ENCODE results near the gene OR4D11. TPM values are rescaled to one million over a fixed set of nuclear protein-coding genes. Genes with fewer than 3 reads are reported as not detected.

The OR4D11 gene
- not detected for polyA plus RNA-seq
- long read RNA-seq, donor 1, result 0 reads
- long read RNA-seq, donor 2, result 0 reads
- long read RNA-seq, donor 3, result 0 reads
- long read RNA-seq, donor 4, result 0 reads
- long read RNA-seq, donor 5, result 0 reads
- long read RNA-seq, donor 6, result 0 reads
- long read RNA-seq, donor 7, result 0 reads
- long read RNA-seq, donor 8, result 0 reads
- long read RNA-seq, donor 9, result 0 reads
- long read RNA-seq, donor 10, result 0 reads

DNA sequence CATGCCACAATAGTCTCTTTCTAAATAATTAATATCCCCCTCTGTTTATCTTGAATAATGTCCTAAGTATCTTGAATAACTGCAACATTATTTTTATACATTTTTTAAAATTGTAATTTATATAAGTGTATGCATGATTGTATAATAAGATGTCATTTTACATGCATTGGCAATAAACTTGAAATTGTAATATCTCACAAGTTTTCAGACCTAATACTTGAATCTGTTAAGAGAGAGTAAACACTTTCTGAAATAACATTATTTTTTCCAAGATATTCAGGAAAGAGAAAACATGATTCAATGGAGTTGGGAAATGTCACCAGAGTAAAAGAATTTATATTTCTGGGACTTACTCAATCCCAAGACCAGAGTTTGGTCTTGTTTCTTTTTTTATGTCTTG lies at the start of gene OR4D11:
Gene OR4D11 (plus strand): TSS at position 301 of the 400 bp plus-strand sequence. CDS start 0 bp downstream, at position 301.
- Histone ChIP-seq H3K4me3 (ENCODE audit: low read depth in 1 of 3, low read length in 3 of 3) (no peak within 1 kb of the TSS), H3K9me3 (ENCODE audit: control insufficient read depth in 2 of 2, insufficient read depth in 1 of 2, low read depth in 1 of 2, low read length in 1 of 2) (no peaks in the 10 kb centered on the region), H3K27me3 (ENCODE audit: control insufficient read depth in 3 of 3, insufficient read depth in 3 of 3, low read length in 3 of 3) (no peaks in the 10 kb centered on the region), H3K27ac (ENCODE audit: low read depth in 1 of 3, low read length in 2 of 3) (no peak within 1 kb of the TSS), H3K4me1 (ENCODE audit: control insufficient read depth in 3 of 3, insufficient read depth in 2 of 3, low read depth in 1 of 3, low read length in 2 of 3) (no peaks in the 10 kb centered on the region), H3K36me3 (ENCODE audit: control insufficient read depth in 3 of 3, insufficient read depth in 2 of 3, low read depth in 1 of 3, low read length in 3 of 3) (no peaks in the 10 kb centered on the region)
- no peak for FAIRE-seq
- no peak for DNase-seq

DNA sequence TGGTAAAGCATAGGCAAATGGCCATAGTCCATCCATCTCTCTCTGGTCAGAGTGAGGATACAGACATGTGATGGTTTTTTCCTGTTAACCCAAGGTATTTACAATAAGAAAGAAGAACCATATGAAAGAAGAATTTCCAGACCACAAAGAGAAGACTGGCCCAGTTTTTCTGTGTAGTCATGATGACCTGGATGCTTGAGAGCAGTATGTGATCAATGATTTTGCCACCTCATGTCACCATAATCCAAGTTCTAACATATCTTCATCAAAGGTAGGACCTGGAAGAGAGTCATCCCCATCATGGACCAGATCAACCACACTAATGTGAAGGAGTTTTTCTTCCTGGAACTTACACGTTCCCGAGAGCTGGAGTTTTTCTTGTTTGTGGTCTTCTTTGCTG lies 46.7 kb upstream of the OR4D11 start, which contains the start of gene OR4D6:
Gene OR4D6 (plus strand): TSS at position 301 of the 400 bp plus-strand sequence. CDS start 0 bp downstream, at position 301.
- WGBS, 3 donors, result 83 to 91% (median 87%) methylated on average over 2 of the region's 2 CpGs
- Histone ChIP-seq H3K27ac (ENCODE audit: low read depth in 1 of 3, low read length in 2 of 3) (no peak within 1 kb of the TSS), H3K36me3 (ENCODE audit: control insufficient read depth in 3 of 3, insufficient read depth in 2 of 3, low read depth in 1 of 3, low read length in 3 of 3) (no peaks in the 10 kb centered on the region), H3K9me3 (ENCODE audit: control insufficient read depth in 2 of 2, insufficient read depth in 1 of 2, low read depth in 1 of 2, low read length in 1 of 2) (no peaks in the 10 kb centered on the region), H3K4me3 (ENCODE audit: low read depth in 1 of 3, low read length in 3 of 3) (no peak within 1 kb of the TSS), H3K4me1 (ENCODE audit: control insufficient read depth in 3 of 3, insufficient read depth in 2 of 3, low read depth in 1 of 3, low read length in 2 of 3) (no peaks in the 10 kb centered on the region), H3K27me3 (ENCODE audit: control insufficient read depth in 3 of 3, insufficient read depth in 3 of 3, low read length in 3 of 3) (peaks cover 0 to 2% (median 0%) of the 10 kb centered on the region in 3 donors)
- FAIRE-seq (no peak), DNase-seq (no peak)

DNA sequence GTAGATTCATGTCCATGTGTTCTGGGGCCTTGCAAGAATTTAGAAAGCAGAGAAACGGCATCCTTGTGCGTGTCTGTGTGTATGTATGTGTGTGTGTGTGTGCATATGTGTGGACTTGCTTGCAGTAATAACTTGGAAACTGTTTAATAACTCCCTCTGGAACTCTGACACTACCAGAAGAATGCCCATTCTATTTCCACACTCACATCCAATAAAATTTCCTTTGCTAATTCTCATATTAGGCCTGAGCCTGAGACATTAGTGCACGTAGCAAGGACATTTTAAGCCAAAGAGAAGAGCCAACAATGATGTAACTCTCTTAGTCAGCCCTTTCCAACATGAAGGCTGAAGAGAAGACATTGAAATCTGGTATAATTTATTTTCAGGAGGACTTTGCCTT lies 43.5 kb upstream of the OR4D11 start:
- Histone ChIP-seq H3K9me3 (ENCODE audit: control insufficient read depth in 2 of 2, insufficient read depth in 1 of 2, low read depth in 1 of 2, low read length in 1 of 2) (no peaks in the 10 kb centered on the region), H3K27me3 (ENCODE audit: control insufficient read depth in 3 of 3, insufficient read depth in 3 of 3, low read length in 3 of 3) (peaks cover 0 to 2% (median 0%) of the 10 kb centered on the region in 3 donors), H3K4me3 (ENCODE audit: low read depth in 1 of 3, low read length in 3 of 3) (no peak overlapping the region), H3K36me3 (ENCODE audit: control insufficient read depth in 3 of 3, insufficient read depth in 2 of 3, low read depth in 1 of 3, low read length in 3 of 3) (no peaks in the 10 kb centered on the region), H3K27ac (ENCODE audit: low read depth in 1 of 3, low read length in 2 of 3) (no peak overlapping the region), H3K4me1 (ENCODE audit: control insufficient read depth in 3 of 3, insufficient read depth in 2 of 3, low read depth in 1 of 3, low read length in 2 of 3) (no peaks in the 10 kb centered on the region)
- 68 to 86% (median 85%) methylated on average over 3 of the region's 3 CpGs for WGBS, 3 donors
- DNase-seq (no peak), FAIRE-seq (no peak)

DNA sequence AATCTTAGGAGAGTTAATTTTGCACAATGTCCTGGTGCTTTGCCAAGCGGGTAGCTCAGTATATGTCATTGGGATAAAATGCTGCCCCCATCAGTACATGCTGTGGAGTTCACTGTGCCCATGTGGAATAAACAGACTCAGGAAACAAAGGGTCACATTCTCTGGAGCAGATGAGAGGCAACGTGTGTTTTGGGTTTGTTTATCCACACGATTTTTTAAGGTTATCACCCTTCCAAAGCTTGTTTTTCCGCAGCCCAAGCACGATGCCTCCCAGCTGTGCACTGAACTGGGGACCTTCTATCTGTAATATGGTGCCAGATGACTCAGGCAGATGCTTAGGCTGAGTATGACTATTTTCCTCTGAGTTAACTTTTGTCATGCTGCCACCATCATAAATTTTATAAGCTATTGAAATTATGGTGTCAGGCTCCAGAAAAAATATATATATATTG lies 40.2 kb upstream of the OR4D11 start:
- Histone ChIP-seq H3K27me3 (ENCODE audit: control insufficient read depth in 3 of 3, insufficient read depth in 3 of 3, low read length in 3 of 3) (no peaks in the 10 kb centered on the region), H3K4me3 (ENCODE audit: low read depth in 1 of 3, low read length in 3 of 3) (no peak overlapping the region), H3K27ac (ENCODE audit: low read depth in 1 of 3, low read length in 2 of 3) (no peak overlapping the region), H3K36me3 (ENCODE audit: control insufficient read depth in 3 of 3, insufficient read depth in 2 of 3, low read depth in 1 of 3, low read length in 3 of 3) (no peaks in the 10 kb centered on the region), H3K9me3 (ENCODE audit: control insufficient read depth in 2 of 2, insufficient read depth in 1 of 2, low read depth in 1 of 2, low read length in 1 of 2) (no peaks in the 10 kb centered on the region), H3K4me1 (ENCODE audit: control insufficient read depth in 3 of 3, insufficient read depth in 2 of 3, low read depth in 1 of 3, low read length in 2 of 3) (no peaks in the 10 kb centered on the region)
- FAIRE-seq (no peak), DNase-seq (no peak)
- WGBS, 3 donors, result 39 to 52% (median 46%) methylated on average over 5 of the region's 5 CpGs

DNA sequence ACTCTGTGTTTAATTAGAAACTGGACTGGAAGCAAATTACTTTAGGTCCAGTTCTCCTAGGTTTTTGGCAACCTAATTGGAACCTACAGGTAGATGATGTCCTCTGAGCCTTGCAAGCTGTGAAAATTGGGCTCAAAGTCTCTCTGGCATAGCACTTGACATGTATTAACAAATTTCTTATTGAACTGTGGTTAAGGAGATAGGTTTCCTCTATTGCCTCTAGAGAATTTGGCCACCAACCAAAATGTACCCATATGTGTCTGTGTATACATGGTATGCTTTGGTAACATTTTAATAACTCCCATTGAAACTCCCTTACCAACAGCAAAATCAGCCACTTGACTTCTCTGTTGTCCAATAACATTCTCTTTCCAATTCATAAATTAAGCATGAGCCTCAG lies 30.4 kb upstream of the OR4D11 start, which contains the start of gene OR4D10:
Gene OR4D10 (plus strand): TSS at position 301 of the 400 bp plus-strand sequence. CDS start 4,115 bp downstream, outside the sequence.
- H3K27ac ChIP-seq (ENCODE audit: low read depth in 1 of 3, low read length in 2 of 3), result no peak within 1 kb of the TSS
- no peak within 1 kb of the TSS for H3K4me3 ChIP-seq (ENCODE audit: low read depth in 1 of 3, low read length in 3 of 3)
- H3K36me3 ChIP-seq (ENCODE audit: control insufficient read depth in 3 of 3, insufficient read depth in 2 of 3, low read depth in 1 of 3, low read length in 3 of 3), result no peaks in the 10 kb centered on the region
- DNase-seq (no peak), FAIRE-seq (no peak)
- no peaks in the 10 kb centered on the region for H3K9me3 ChIP-seq (ENCODE audit: control insufficient read depth in 2 of 2, insufficient read depth in 1 of 2, low read depth in 1 of 2, low read length in 1 of 2)
- no peaks in the 10 kb centered on the region for H3K27me3 ChIP-seq (ENCODE audit: control insufficient read depth in 3 of 3, insufficient read depth in 3 of 3, low read length in 3 of 3)
- H3K4me1 ChIP-seq (ENCODE audit: control insufficient read depth in 3 of 3, insufficient read depth in 2 of 3, low read depth in 1 of 3, low read length in 2 of 3), result no peaks in the 10 kb centered on the region

DNA sequence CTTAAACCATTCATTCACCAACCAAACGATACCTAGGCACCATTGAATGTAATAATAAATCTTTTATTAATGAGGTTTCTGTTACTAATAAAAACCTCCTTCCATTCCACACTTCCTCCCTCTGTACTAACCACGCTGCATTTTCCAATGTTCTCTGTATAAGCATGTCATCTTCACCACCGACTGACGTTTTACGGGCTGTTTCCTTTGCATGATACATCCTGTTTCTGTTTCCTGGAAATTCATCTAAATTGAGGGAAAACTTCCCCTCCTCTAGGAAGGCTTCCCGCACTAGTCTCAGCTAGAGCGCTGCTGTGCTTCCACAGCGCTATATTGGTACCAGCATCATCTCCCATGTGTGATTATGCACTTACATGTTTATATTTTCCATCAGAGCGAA lies 28.2 kb upstream of the OR4D11 start:
- Histone ChIP-seq H3K4me1 (ENCODE audit: control insufficient read depth in 3 of 3, insufficient read depth in 2 of 3, low read depth in 1 of 3, low read length in 2 of 3) (no peaks in the 10 kb centered on the region), H3K36me3 (ENCODE audit: control insufficient read depth in 3 of 3, insufficient read depth in 2 of 3, low read depth in 1 of 3, low read length in 3 of 3) (no peaks in the 10 kb centered on the region), H3K4me3 (ENCODE audit: low read depth in 1 of 3, low read length in 3 of 3) (no peak overlapping the region), H3K9me3 (ENCODE audit: control insufficient read depth in 2 of 2, insufficient read depth in 1 of 2, low read depth in 1 of 2, low read length in 1 of 2) (no peaks in the 10 kb centered on the region), H3K27me3 (ENCODE audit: control insufficient read depth in 3 of 3, insufficient read depth in 3 of 3, low read length in 3 of 3) (no peaks in the 10 kb centered on the region), H3K27ac (ENCODE audit: low read depth in 1 of 3, low read length in 2 of 3) (no peak overlapping the region)
- WGBS, 3 donors, result 63 to 75% (median 68%) methylated on average over 9 of the region's 9 CpGs
- FAIRE-seq (no peak), DNase-seq (no peak)

DNA sequence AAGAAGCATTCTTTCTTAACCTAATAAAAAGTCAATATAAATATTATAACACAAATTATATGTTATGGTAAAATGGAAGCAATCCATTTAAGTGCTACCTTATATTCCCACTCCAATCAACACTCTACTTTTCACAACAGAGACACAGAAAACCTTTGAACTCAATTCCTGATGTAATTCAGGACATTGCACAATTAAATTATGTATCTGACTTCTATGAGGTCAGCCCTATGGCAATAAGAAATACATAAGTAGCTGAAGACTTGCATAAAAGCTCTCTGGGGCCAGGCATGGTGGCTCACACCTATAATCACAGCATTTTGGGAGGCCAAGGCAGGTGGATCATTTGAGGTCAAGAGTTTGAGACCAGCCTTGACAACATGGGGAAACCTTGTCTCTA lies 23.5 kb upstream of the OR4D11 start:
- no peaks in the 10 kb centered on the region for H3K36me3 ChIP-seq (ENCODE audit: control insufficient read depth in 3 of 3, insufficient read depth in 2 of 3, low read depth in 1 of 3, low read length in 3 of 3)

DNA sequence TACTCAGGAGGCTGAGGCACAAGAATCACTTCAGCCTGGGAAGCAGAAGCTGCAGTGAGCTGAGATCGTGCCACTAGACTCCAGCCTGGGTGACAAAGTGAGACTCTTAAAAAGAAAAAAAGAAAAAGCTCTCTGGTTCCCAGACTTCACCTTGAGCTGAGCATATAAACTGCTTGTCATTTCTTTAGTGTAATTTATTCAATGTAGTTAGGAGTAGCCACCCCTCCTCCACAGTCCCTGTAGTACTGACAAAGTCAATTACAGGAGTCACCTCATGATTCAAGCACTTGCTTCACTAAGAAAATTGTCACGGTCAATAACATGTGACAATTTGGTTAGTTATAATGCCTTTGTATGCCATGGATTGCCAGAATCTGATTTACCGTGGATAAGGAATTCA lies 23.0 kb upstream of the OR4D11 start:
- DNase-seq, result no peak
- Histone ChIP-seq H3K4me1 (ENCODE audit: control insufficient read depth in 3 of 3, insufficient read depth in 2 of 3, low read depth in 1 of 3, low read length in 2 of 3) (no peaks in the 10 kb centered on the region), H3K36me3 (ENCODE audit: control insufficient read depth in 3 of 3, insufficient read depth in 2 of 3, low read depth in 1 of 3, low read length in 3 of 3) (no peaks in the 10 kb centered on the region), H3K9me3 (ENCODE audit: control insufficient read depth in 2 of 2, insufficient read depth in 1 of 2, low read depth in 1 of 2, low read length in 1 of 2) (no peaks in the 10 kb centered on the region), H3K4me3 (ENCODE audit: low read depth in 1 of 3, low read length in 3 of 3) (no peak overlapping the region), H3K27me3 (ENCODE audit: control insufficient read depth in 3 of 3, insufficient read depth in 3 of 3, low read length in 3 of 3) (no peaks in the 10 kb centered on the region), H3K27ac (ENCODE audit: low read depth in 1 of 3, low read length in 2 of 3) (no peak overlapping the region)
- WGBS, 3 donors, result 75 to 80% (median 78%) methylated on average over 3 of the region's 3 CpGs
- FAIRE-seq, result no peak

More for the DNA sequence above, 23.5 kb upstream of the OR4D11 start:
- H3K9me3 ChIP-seq (ENCODE audit: control insufficient read depth in 2 of 2, insufficient read depth in 1 of 2, low read depth in 1 of 2, low read length in 1 of 2), result no peaks in the 10 kb centered on the region
- DNase-seq (peak in 1 of 2 donors; percentile 5), FAIRE-seq (no peak)
- no peak overlapping the region for H3K4me3 ChIP-seq (ENCODE audit: low read depth in 1 of 3, low read length in 3 of 3)
- H3K4me1 ChIP-seq (ENCODE audit: control insufficient read depth in 3 of 3, insufficient read depth in 2 of 3, low read depth in 1 of 3, low read length in 2 of 3), result no peaks in the 10 kb centered on the region
- no peak overlapping the region for H3K27ac ChIP-seq (ENCODE audit: low read depth in 1 of 3, low read length in 2 of 3)
- H3K27me3 ChIP-seq (ENCODE audit: control insufficient read depth in 3 of 3, insufficient read depth in 3 of 3, low read length in 3 of 3), result no peaks in the 10 kb centered on the region

DNA sequence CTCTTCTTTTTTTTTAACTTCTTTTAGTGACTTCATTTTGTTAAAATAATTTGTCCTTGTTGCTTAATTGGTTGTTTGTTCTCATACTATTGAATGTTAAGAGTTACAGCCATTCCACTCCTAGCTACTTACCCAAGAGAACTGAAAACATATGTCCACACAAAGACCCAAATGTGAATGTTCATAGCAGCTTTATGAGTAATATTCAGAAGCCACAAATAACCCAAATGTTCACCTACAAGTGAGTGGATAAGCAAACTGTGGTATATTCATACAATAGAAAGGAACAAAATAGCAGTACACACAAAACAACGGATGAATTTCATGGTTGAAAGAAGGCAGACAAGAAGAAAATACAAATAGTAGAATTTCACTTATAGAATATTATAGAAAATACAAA lies 1.4 kb upstream of the OR4D11 start:
- no peak overlapping the region for H3K27ac ChIP-seq (ENCODE audit: low read depth in 1 of 3, low read length in 2 of 3)
- 34 to 77% (median 39%) methylated on average over 1 of the region's 1 CpG for WGBS, 3 donors
- no peak for DNase-seq
- H3K4me1 ChIP-seq (ENCODE audit: control insufficient read depth in 3 of 3, insufficient read depth in 2 of 3, low read depth in 1 of 3, low read length in 2 of 3), result no peaks in the 10 kb centered on the region
- FAIRE-seq, result no peak
- peaks cover 0 to under 1% (median 0%) of the 10 kb centered on the region in 3 donors for H3K27me3 ChIP-seq (ENCODE audit: control insufficient read depth in 3 of 3, insufficient read depth in 3 of 3, low read length in 3 of 3)
- no peak overlapping the region for H3K4me3 ChIP-seq (ENCODE audit: low read depth in 1 of 3, low read length in 3 of 3)
- no peaks in the 10 kb centered on the region for H3K36me3 ChIP-seq (ENCODE audit: control insufficient read depth in 3 of 3, insufficient read depth in 2 of 3, low read depth in 1 of 3, low read length in 3 of 3)
- no peaks in the 10 kb centered on the region for H3K9me3 ChIP-seq (ENCODE audit: control insufficient read depth in 2 of 2, insufficient read depth in 1 of 2, low read depth in 1 of 2, low read length in 1 of 2)

Measured in small intestine (tissue), 16 donors.